PC-9 (cell line): ENCODE measurements around the gene KRTAP5-1.
"Not testable (repeated sequence)": the region's sequence is repeated elsewhere in the genome, so short reads cannot be mapped to it uniquely, and the experiment has no call there.

Source experiments
- CTCF ChIP-seq: fragments of 200-600 bp; sonication (generic); conservative IDR thresholded peaks from 2 replicates; pipeline ENCODE4 v1.6.1; 2017; ENCODE audit warnings: mixed run types, antibody characterized with exemption, mild to moderate bottlenecking, moderate library complexity
- EZH2 ChIP-seq: fragments of 200-600 bp; sonication (generic); IDR thresholded peaks from 2 replicates; pipeline ENCODE4 v1.8.0; 2017; ENCODE audit warnings: antibody characterized with exemption, low read depth

DNA sequence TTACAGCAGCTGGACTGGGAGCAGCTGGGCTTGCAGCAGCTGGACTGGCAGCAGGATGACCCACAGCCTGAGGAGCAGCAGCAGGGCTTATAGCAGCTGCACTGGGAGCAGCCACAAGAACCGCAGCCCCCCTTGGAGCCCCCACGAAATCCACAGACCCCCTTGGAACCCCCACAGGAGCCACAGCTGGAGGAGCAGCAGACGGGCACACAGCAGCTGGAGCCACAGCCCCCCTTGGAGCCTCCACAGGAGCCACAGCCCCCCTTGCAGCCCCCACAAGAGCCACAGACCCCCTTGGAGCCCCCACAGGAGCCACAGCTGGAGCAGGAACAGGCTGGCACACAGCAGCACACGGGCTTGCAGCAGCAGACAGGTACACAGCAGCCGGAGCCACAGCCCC, 22.8 kb upstream of the KRTAP5-1 start:
- not testable (repeated sequence) for TF ChIP-seq CTCF, EZH2
